Glomerular visceral epithelial cell (primary cell): ENCODE results near the gene UGT1A1.
"Not testable (repeated sequence)": the region's sequence is repeated elsewhere in the genome, so short reads cannot be mapped to it uniquely, and the experiment has no call there.

Experiments
- DNase-seq: peaks from one replicate; pipeline ENCODE4 v3.0.0-alpha.2; 2016; ENCODE audit errors: extremely low spot score

UGT1A1 gene

GRCh38 chr2:233760043-233760442, at the start of gene UGT1A1:
Gene UGT1A1, plus strand, starts transcription at chr2:233760270. Its CDS starts 18 bp downstream, at chr2:233760288.
- DNase-seq: no peak

GRCh38 chr2:233711312-233712008, 48.6 kb upstream of the UGT1A1 start:
- DNase-seq: peak; percentile 88

- no peak for DNase-seq
Measured at GRCh38 chr2:233712611-233713261, 47.3 kb upstream of the UGT1A1 start, which contains the start of gene UGT1A5. Gene UGT1A5, plus strand, starts transcription at chr2:233712907. Its CDS starts 85 bp downstream, at chr2:233712992.

DNA sequence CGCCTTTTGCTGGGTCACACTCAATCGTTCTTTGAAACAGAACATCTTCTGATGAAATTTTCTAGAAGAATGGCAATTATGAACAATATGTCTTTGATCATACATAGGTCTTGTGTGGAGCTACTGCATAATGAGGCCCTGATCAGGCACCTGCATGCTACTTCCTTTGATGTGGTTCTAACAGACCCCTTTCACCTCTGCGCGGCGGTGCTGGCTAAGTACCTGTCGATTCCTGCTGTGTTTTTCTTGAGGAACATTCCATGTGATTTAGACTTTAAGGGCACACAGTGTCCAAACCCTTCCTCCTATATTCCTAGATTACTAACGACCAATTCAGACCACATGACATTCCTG, 46.8 kb upstream of the UGT1A1 start:
- no peak for DNase-seq

DNA sequence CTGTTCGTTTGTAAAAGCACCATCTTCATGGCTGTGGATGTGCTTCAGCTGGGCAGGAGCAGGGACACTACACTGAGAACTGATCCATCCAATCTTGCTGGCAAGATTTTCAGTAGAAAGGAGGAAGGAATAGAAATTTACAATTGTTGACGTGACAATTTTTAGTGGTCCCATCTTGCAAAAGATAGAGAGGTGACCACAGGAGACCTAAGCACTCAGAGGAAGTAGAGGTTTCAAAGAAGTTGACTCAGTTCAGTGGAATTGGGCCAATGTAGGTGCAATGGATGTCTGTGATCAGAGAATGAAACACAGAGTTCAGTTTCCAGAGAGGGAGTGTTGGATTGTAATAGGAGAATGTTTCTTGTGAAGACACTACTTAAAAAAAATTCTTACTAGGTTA, 45.9 kb upstream of the UGT1A1 start:
- no peak for DNase-seq

DNA sequence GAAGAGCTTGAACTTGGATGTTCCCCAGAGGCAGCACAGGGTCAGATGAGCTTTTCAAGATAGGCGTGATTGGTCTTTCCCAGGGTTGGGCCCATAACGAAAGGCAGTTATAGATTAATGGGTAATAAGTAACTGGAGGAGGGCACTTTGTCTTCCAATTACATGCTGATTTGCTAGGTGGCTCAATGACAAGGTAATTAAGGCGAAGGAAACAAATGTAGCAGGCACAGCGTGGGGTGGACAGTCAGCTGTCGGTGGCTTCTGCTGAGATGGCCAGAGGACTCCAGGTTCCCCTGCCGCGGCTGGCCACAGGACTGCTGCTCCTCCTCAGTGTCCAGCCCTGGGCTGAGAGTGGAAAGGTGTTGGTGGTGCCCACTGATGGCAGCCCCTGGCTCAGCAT, 41.5 kb upstream of the UGT1A1 start, which contains the start of gene UGT1A4:
TSS of gene UGT1A4 (plus strand) at position 185 of the 400 bp plus-strand sequence. CDS start at position 270, 85 bp downstream.
- no peak for DNase-seq

DNA sequence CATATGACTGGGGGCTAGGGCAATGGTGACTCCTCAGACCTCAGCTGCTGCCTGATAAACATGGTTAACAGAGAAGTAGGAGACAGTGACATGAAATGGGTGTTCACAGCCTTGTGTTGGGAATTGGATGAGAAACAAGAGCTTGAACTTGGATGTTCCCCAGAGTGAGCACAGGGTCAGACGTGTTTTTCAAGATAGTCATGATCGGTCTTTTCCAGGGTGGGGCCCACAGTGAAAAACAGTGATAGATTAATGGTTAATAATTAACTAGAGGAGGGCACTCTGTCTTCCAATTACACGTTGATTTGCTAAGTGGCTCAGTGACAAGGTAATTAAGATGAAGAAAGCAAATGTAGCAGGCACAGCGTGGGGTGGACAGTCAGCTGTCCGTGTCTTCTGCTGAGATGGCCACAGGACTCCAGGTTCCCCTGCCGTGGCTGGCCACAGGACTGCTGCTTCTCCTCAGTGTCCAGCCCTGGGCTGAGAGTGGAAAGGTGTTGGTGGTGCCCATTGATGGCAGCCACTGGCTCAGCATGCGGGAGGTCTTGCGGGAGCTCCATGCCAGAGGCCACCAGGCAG, 31.3 kb upstream of the UGT1A1 start, which contains the start of gene UGT1A3:
TSS of gene UGT1A3 (plus strand) at position 320 of the 579 bp plus-strand sequence. CDS start at position 405, 85 bp downstream.
- no peak for DNase-seq

- not testable (repeated sequence) for DNase-seq
Measured at GRCh38 chr2:233736868-233737653, 23.0 kb upstream of the UGT1A1 start.

GRCh38 chr2:233740870-233741269, 19.2 kb upstream of the UGT1A1 start:
- no peak for DNase-seq

DNA sequence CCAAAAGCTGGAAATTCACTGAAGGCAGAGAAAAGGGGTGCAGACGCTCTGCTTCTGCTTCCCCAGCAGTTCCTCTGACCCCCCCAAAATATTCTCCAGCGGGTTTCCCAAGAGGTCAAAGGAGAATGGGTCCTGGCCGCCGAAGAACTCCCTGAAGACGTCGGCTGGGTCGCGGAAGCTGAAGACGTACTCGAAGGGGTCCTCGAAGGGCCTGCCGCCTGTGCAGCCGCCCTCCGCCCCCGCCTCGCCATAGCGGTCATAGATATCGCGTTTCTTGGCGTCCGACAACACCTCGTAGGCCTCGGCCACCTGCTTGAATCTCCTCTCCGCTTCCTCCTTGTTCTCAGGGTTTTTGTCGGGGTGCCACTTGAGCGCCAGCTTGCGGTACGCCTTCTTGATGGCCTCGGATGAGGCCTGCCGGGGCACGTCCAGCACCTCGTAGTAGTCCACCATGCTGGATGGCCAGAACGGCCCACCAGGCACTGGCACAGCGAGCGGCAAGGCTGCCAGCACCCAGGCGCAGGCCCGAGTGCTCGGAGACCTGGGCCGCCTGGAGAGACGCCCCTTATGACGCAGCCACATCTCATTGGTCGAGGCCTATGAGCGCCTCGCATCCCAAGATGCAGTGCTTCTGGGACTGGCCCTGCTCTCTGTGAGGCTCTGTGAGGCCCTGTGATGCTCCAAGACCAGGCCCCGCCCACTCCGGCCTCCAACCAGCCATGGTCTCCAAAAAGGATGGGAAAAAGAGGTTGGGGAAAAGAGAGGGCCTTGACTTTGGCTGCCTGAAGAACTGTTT, 16.4 kb upstream of the UGT1A1 start:
- DNase-seq: no peak

DNA sequence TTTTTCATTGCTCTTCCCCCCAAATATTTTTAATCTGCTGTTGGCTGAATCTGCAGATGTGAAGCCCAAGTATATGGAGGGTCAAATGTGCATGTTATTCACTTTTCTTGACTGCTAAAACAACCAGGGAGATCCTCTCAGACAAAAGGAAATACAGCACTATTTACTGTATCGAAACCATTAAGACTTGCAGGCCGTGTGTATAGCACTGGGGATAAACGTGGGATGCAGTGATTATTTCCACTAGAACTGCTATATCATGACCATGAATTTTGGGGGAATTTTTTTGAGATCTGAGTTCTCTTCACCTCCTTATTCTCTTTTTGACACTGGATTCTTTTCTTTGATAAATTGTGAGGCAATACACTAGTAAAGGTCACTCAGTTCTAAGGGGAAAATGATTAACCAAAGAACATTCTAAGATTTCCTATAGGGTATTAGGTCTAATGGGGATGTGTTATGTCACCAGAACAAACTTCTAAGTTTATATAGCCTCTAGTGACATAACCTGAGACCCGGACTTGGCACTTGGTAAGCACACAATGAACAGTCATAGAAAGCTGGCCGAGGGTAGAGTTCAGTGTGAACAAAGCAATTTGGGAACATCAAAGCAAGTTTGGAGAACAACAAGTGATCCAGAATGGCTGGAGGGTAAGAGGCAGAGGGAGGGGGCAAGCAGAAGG, 14.9 kb upstream of the UGT1A1 start:
- DNase-seq: no peak

GRCh38 chr2:233745838-233746237, 14.2 kb upstream of the UGT1A1 start:
- not testable (repeated sequence) for DNase-seq

- DNase-seq: no peak
Measured at GRCh38 chr2:233746475-233747282, 13.4 kb upstream of the UGT1A1 start.

DNA sequence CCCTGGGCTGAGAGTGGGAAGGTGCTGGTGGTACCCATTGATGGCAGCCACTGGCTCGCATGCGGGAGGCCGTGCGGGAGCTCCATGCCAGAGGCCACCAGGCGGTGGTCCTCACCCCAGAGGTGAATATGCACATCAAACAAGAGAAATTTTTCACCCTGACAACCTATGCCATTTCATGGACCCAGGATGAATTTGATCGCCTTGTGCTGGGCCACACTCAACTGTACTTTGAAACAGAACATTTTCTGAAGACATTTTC, 12.9 kb upstream of the UGT1A1 start:
- DNase-seq: no peak

DNA sequence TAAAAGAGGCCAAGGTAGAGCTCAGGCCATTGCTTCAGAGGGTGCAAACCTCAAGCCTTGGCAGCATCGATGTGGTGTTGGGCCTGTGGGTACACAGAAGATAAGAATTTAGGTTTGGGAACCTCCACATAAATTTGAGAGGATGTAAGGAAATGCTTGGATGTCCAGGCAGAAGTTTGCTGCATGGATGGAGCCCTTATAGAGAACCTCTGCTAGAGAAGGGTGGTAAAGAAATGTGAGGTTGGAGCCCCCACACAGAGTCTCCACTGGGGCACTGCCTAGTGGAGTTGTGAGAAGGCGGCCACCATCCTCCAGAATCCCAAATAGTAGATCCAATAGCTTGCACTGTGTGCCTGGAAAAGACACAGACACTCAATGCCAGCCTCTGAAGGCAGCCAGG, 9.4 kb upstream of the UGT1A1 start:
- not testable (repeated sequence) for DNase-seq

GRCh38 chr2:233751212-233752009, 8.7 kb upstream of the UGT1A1 start:
- DNase-seq: not testable (repeated sequence)

DNA sequence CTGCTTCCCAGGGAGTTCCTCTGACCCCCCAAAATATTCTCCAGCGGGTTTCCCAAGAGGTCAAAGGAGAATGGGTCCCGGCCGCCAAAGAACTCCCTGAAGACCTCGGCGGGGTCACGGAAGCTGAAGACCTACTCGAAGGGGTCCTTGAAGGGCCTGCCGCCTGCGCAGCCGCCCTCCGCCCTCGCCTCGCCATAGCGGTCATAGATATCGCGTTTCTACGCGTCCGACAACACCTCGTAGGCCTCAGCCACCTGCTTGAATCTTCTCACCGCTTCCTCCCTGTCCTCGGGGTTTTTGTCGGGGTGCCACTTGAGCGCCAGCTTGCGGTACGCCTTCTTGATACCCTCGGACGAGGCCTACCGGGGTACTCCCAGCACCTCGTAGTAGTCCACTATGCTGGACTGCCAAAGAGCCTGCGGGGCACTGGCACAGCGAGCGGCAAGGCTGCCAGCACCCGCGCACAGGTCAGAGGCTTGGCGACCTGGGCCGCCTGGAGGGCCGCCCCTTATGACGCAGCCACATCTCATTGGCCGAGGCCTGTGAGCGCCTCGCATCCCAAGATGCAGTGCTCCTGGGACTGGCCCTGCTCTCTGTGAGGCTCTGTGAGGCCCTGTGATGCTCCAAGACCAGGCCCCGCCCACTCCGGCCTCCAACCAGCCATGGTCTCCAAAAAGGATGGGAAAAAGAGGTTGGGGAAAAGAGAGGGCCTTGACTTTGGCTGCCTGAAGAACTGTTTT, 5.0 kb upstream of the UGT1A1 start:
- DNase-seq: no peak

GRCh38 chr2:233756429-233757081, 3.5 kb upstream of the UGT1A1 start:
- no peak for DNase-seq
